Pancreas (tissue), 10 donors: ENCODE data around the gene MFAP5. TPM values are rescaled to one million over a fixed set of nuclear protein-coding genes. Genes with fewer than 3 reads are reported as not detected.
"Not testable (repeated sequence)": the region's sequence is repeated elsewhere in the genome, so short reads cannot be mapped to it uniquely, and the experiment has no call there.

Source experiments
- ATAC-seq, 4 donors: fragments of 200-7000 bp; cut with Tn5 transposase; one replicate each; pipeline versions ENCODE4 v1.8.0 to v1.9.1; 2020; ENCODE audit warnings: mild to moderate bottlenecking in 4 of 4, moderate library complexity in 4 of 4
- DNase-seq, 6 donors: peaks; one replicate each; pipeline ENCODE4 v3.0.0-alpha.2; 2020
- FAIRE-seq: peaks from 2 replicates; lab custom pipeline; 2012; peaks lifted over from hg19 to GRCh38; lab: Jason Lieb, UNC
- H3K27ac ChIP-seq, 4 donors: fragments of 200-600 bp; sonication (generic); 1 replicate in 3 of 4; 2 replicates in 1 of 4; pipeline versions ENCODE4 v1.5.0 to v1.8.0; 2020
- H3K27me3 ChIP-seq, 4 donors: fragments of 200-600 bp; one replicate each; pipeline ENCODE4 v1.8.0; 2021
- H3K36me3 ChIP-seq, 3 donors: fragments of 200-600 bp; sonication (generic) in 1 of 3; one replicate each; pipeline versions ENCODE4 v1.5.0 to v1.8.0; 2020 to 2021
- H3K4me1 ChIP-seq, 3 donors: fragments of 200-600 bp; one replicate each; pipeline ENCODE4 v1.8.0; 2021
- H3K4me3 ChIP-seq, 4 donors: fragments of 200-600 bp; sonication (generic) in 2 of 4; one replicate each; pipeline versions ENCODE4 v1.5.0 to v1.8.0; 2020 to 2021
- H3K9me3 ChIP-seq, 4 donors: fragments of 200-600 bp; one replicate each; pipeline ENCODE4 v1.8.0; 2021
- CTCF ChIP-seq, 4 donors: fragments of 200-600 bp; sonication (generic) in 3 of 4; IDR thresholded peaks; one replicate each; pipeline versions ENCODE4 v1.5.0 to v1.8.0; 2021; ENCODE audit warnings: antibody characterized with exemption in 4 of 4
- WGBS, 2 donors: extraction: QIAGEN DNeasy Blood & Tissue Kit; methylation state at CpG; one replicate each; pipeline ENCODE4 v1.1.7; 2013; 5-methylcytosine and 5-hydroxymethylcytosine counted together
- intact Hi-C, 3 donors: fragments of 100-400 bp; cut with DNase I; formaldehyde crosslinking; loops; one replicate each; pipeline versions ENCODE4 v1.11.1 to v1.14.2; 2022
- polyA plus RNA-seq, 2 donors: library from polyadenylated mRNA; stranded (reverse); fragments of 200-250 nt; gene quantifications; one replicate each; pipeline ENCODE4 v1.2.3, GENCODE V29; 2013
- total RNA-seq, 6 donors: library from RNA; stranded (reverse); fragmentation: NEBNext Ultra II Directional in 4 of 6; extraction: Animal tissue kit (Norgen Biotek cat#: 25700) in 4 of 6; gene quantifications; one replicate each; pipeline versions ENCODE4 v1.2.1 to v1.2.4, GENCODE V29; 2021 to 2023
- donor health status: healthy with polysubstance abuse.
- donor health status: DM: no; HTN: no; CAD: no; lungs with moderate emphysema.
- donor health status: DM: no; HTN: no; CAD: no.
- donor health status: control.
- donor health status: control.
- donor health status: Bipolar disorder and iron deficiency.
- donor health status: DM: yes; HTN: yes; CAD: no.
- donor health status: DM: no; HTN: no; CAD: no.
- donor health status: DM: no; HTN: no; CAD: no.
- donor health status: DM: yes; HTN: yes; CAD: no.

The MFAP5 gene
- total and polyA plus RNA-seq, 8 donors, result 0.19 to 14.7 (median 4.6) TPM

- Histone ChIP-seq H3K27me3 (no peaks in the 10 kb centered on the region), H3K36me3 (no peaks in the 10 kb centered on the region), H3K4me1 (no peaks in the 10 kb centered on the region), H3K27ac (no peak overlapping the region), H3K4me3 (no peak overlapping the region), H3K9me3 (no peaks in the 10 kb centered on the region)
- WGBS, 2 donors, result 84 to 90% methylated on average over 7 of the region's 7 CpGs
- intact Hi-C loops, result no loop called here
- no peak for ATAC-seq
- TF ChIP-seq CTCF (IDR thresholded peaks at IDR 0.05), result no peak
- no peak for FAIRE-seq
- no peak for DNase-seq
Measured at GRCh38 chr12:8637244-8637643, 25.4 kb downstream of the MFAP5 start.

DNA sequence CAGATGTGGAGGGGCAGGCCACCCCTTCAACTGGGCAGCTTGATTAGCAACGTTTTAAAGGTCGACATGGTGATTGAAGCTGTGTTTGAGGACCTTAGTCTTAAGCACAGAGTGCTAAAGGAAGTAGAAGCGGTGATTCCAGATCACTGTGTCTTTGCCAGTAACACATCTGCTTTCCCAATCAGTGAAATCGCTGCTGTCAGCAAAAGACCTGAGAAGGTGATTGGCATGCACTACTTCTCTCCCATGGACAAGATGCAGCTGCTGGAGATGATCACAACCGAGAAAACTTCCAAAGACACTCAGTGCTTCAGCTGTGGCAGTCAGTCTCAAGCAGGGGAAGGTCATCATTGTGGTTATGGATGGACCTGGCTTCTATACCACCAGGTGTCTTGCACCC lies 26.0 kb downstream of the MFAP5 start:
- ATAC-seq, result no peak
- H3K27ac ChIP-seq, result no peak overlapping the region
- no peak for TF ChIP-seq CTCF (IDR thresholded peaks at IDR 0.05)
- FAIRE-seq, result no peak
- no peak for DNase-seq
- WGBS, 2 donors, result 47 to 63% methylated on average over 5 of the region's 5 CpGs
- H3K4me1 ChIP-seq, result no peaks in the 10 kb centered on the region
- intact Hi-C loops, result no loop called here
- no peaks in the 10 kb centered on the region for H3K9me3 ChIP-seq
- no peaks in the 10 kb centered on the region for H3K36me3 ChIP-seq
- H3K4me3 ChIP-seq, result no peak overlapping the region
- H3K27me3 ChIP-seq, result no peaks in the 10 kb centered on the region

DNA sequence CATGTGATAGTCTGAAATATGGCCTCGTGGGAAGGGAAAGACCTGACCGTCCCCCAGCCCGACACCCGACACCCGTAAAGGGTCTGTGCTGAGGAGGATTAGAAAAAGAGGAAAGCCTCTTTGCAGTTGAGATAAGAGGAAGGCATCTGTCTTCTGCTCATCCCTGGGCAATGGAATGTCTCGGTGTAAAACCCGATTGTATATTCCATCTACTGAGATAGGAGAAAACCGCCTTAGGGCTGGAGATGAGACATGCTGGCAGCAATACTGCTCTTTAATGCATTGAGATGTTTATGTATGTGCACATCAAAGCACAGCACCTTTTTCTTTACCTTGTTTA lies 26.6 kb downstream of the MFAP5 start:
- ATAC-seq, FAIRE-seq, H3K27me3 ChIP-seq, H3K36me3 ChIP-seq, H3K4me3 ChIP-seq, DNase-seq, H3K9me3 ChIP-seq, H3K27ac ChIP-seq, intact Hi-C loops, H3K4me1 ChIP-seq: not testable (repeated sequence)
- 37 to 48% methylated on average over 8 of the region's 8 CpGs for WGBS, 2 donors

GRCh38 chr12:8635342-8636006 lies 27.2 kb downstream of the MFAP5 start:
- H3K36me3 ChIP-seq, H3K4me1 ChIP-seq, H3K9me3 ChIP-seq, DNase-seq, intact Hi-C loops, H3K4me3 ChIP-seq, FAIRE-seq, H3K27me3 ChIP-seq, H3K27ac ChIP-seq, ATAC-seq: not testable (repeated sequence)
- WGBS, 2 donors, result 45 to 47% methylated on average over 9 of the region's 9 CpGs

DNA sequence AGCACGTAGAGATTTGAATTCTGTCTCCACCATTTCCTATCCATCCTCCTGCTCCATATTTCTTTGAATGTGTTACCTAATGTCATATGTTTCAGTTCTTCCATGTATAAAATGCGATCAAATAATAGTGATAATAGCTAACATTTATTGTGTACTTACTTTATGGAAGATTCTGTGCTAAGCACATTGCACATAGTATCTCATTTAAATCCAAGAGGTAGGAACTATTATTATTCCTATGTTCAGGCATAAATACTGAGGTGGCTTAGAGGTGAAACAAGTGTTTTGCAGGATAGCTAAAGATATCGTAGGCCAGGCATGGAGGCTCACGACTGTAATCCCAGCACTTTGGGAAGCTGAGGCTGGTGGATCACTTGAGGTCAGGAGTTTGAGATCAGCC lies 32.5 kb downstream of the MFAP5 start:
- no peak for TF ChIP-seq CTCF (IDR thresholded peaks at IDR 0.05)
- FAIRE-seq, result no peak

DNA sequence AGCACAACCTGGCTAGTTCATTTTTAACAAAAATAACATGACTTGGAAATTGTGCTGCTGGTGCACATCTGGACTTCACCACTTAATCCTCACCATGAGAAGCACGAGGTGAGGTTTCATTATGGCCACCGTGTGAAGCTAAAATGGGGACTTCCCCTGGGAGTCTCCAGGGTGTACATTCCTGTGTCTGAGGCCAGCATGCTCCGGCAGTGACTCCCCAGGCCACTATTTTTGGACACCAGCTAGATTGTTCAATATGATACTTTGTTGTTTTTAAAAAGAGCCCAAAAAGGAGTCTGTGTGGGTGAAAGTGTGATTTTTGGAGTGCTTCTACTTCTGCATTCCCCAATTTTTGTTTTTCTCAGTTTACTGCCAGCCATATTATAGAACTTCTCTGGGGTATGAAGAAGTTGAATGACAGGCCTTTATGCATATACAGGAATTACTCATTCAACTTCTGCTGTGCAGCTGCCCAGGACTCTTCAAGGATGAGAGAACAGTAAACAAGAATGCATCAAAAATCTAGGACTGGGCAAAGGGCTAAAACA lies 33.1 kb downstream of the MFAP5 start:
- intact Hi-C loops, result no loop called here
- H3K9me3 ChIP-seq, result no peaks in the 10 kb centered on the region
- no peaks in the 10 kb centered on the region for H3K4me1 ChIP-seq
- no peak overlapping the region for H3K27ac ChIP-seq
- WGBS, 2 donors, result 29 to 40% methylated on average over 3 of the region's 3 CpGs
- peak in 1 of 4 donors; percentile 62 for ATAC-seq
- H3K27me3 ChIP-seq, result no peaks in the 10 kb centered on the region
- no peak overlapping the region for H3K4me3 ChIP-seq
- TF ChIP-seq CTCF (IDR thresholded peaks at IDR 0.05), result no peak
- no peaks in the 10 kb centered on the region for H3K36me3 ChIP-seq
- no peak for DNase-seq
- no peak for FAIRE-seq

More for the DNA sequence above, 32.5 kb downstream of the MFAP5 start:
- ATAC-seq (no peak), DNase-seq (no peak)
- H3K36me3 ChIP-seq, result no peaks in the 10 kb centered on the region
- WGBS, 2 donors, result 71 to 75% methylated on average over 4 of the region's 4 CpGs
- no peaks in the 10 kb centered on the region for H3K9me3 ChIP-seq
- no peaks in the 10 kb centered on the region for H3K4me1 ChIP-seq
- no peak overlapping the region for H3K27ac ChIP-seq
- no peaks in the 10 kb centered on the region for H3K27me3 ChIP-seq
- intact Hi-C loops, result no loop called here
- no peak overlapping the region for H3K4me3 ChIP-seq
